ENCODE results near the gene MFRP.
A peak's percentile ranks its signal among the peaks of the same experiment; 100 is the strongest.

Gene MFRP

GRCh38 chr11:119372260-119373058 lies 26.0 kb upstream of the MFRP start:
- no peak for ATAC-seq

- ATAC-seq, result no peak
Observed at GRCh38 chr11:119371778-119372182, 25.3 kb upstream of the MFRP start.

GRCh38 chr11:119371067-119371601 lies 24.6 kb upstream of the MFRP start:
- no peak for ATAC-seq

- no peak for ATAC-seq
Observed at GRCh38 chr11:119370486-119371046, 24.1 kb upstream of the MFRP start.

GRCh38 chr11:119369132-119369925 lies 22.8 kb upstream of the MFRP start:
- no peak for ATAC-seq

- no peak for ATAC-seq
Observed at GRCh38 chr11:119368121-119369034, 21.9 kb upstream of the MFRP start.

GRCh38 chr11:119367661-119368120 lies 21.2 kb upstream of the MFRP start:
- ATAC-seq, result no peak

GRCh38 chr11:119366690-119367620 lies 20.4 kb upstream of the MFRP start:
- ATAC-seq, result no peak

- no peak for ATAC-seq
Observed at GRCh38 chr11:119365071-119365591, 18.6 kb upstream of the MFRP start.

GRCh38 chr11:119363851-119364590 lies 17.5 kb upstream of the MFRP start:
- peak; percentile 65 to 68 for ATAC-seq

- ATAC-seq, result no peak
Observed at GRCh38 chr11:119363081-119363850, 16.8 kb upstream of the MFRP start.

GRCh38 chr11:119362741-119363080 lies 16.2 kb upstream of the MFRP start:
- ATAC-seq, result no peak

GRCh38 chr11:119361941-119362725 lies 15.6 kb upstream of the MFRP start:
- ATAC-seq, result no peak

- ATAC-seq, result peak; percentile 82 to 86
Observed at GRCh38 chr11:119361056-119361787, 14.7 kb upstream of the MFRP start.

- no peak for ATAC-seq
Observed at GRCh38 chr11:119359365-119360214, 13.1 kb upstream of the MFRP start.

- no peak for ATAC-seq
Observed at GRCh38 chr11:119357074-119357473, 10.6 kb upstream of the MFRP start.
